ENCODE results near the gene DHRSX. TPM values are rescaled to one million over a fixed set of nuclear protein-coding genes. Genes with fewer than 3 reads are reported as not detected.

DHRSX gene
- total and polyA plus RNA-seq, 2 donors (not counting 3 experiments of a cell fraction or from before 2014, with no cell fraction given), result 27.1 to 37.7 TPM

DNA sequence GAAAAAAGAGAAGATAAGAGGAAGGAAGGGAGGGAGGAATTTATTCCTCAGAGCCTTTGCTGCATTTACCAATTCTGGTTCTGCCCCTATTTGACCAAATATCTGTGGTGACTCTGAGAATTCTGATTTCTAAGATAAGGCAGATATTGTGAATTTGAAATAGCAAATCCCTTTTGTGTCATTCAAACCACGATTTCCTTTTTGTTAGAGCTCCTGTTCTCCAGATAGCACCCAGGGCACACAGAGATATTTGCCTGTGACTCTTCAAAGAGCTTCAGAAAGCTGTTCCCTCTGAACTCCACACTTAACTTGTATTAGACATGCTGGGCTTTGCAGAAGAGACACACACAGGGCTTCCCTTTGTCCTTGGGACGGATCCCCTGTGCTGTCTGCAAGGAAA is 272.2 kb downstream of the DHRSX start:
- Histone ChIP-seq H4K20me1 (replicated peaks; ENCODE audit: control insufficient read depth, extremely low read depth, insufficient read depth, low read length) (no peaks in the 10 kb centered on the region), H3K4me1 (ENCODE audit: control insufficient read depth, extremely low read depth, insufficient read depth, low read length) (no peaks in the 10 kb centered on the region), H3K9me1 (replicated peaks; ENCODE audit: control insufficient read depth, extremely low read depth, insufficient read depth, low read length) (no peaks in the 10 kb centered on the region), H3K27ac (ENCODE audit: insufficient read depth, low read depth, low read length) (no peak overlapping the region), H3K4me3 (replicated peaks in 1 of 3; ENCODE audit: insufficient read depth in 1 of 3, low read depth in 1 of 3, low read length in 3 of 3) (no peak overlapping the region), H3K9me3 (replicated peaks; ENCODE audit: control insufficient read depth, insufficient read depth, low read length) (peaks cover 2% of the 10 kb centered on the region), H3K36me3 (ENCODE audit: control insufficient read depth in 2 of 2, extremely low read depth in 1 of 2, insufficient read depth in 2 of 2, low read length in 2 of 2) (no peaks in the 10 kb centered on the region), H3K4me2 (ENCODE audit: insufficient read depth, low read length) (no peak overlapping the region), H3K9ac (replicated peaks; ENCODE audit: extremely low read depth, insufficient read depth, low read length) (no peak overlapping the region), H2AFZ (ENCODE audit: low read depth, low read length) (no peak overlapping the region), H3K27me3 (ENCODE audit: control insufficient read depth in 2 of 2, insufficient read depth in 2 of 2, low read length in 2 of 2) (no peaks in the 10 kb centered on the region), H3K79me2 (ENCODE audit: control insufficient read depth, insufficient read depth, low read length) (no peaks in the 10 kb centered on the region)
- POLR2A ChIA-PET, result no interaction called here
- FAIRE-seq (no peak), DNase-seq (ENCODE audit: low read depth, low spot score) (no peak)
- CTCF ChIA-PET, result no interaction called here
- TF ChIP-seq POLR2A (IDR thresholded peaks at IDR 0.05; ENCODE audit: low read depth, low read length), result no peak
- dilution Hi-C loops (cut with MboI; ENCODE audit: extremely low pct_ligation_motif_present, low sequenced_read_pairs) (no loop called here), intact Hi-C loops (cut with micrococcal nuclease) (no loop called here)
- BruUV-seq (replicated peaks), result no TSS peak

DNA sequence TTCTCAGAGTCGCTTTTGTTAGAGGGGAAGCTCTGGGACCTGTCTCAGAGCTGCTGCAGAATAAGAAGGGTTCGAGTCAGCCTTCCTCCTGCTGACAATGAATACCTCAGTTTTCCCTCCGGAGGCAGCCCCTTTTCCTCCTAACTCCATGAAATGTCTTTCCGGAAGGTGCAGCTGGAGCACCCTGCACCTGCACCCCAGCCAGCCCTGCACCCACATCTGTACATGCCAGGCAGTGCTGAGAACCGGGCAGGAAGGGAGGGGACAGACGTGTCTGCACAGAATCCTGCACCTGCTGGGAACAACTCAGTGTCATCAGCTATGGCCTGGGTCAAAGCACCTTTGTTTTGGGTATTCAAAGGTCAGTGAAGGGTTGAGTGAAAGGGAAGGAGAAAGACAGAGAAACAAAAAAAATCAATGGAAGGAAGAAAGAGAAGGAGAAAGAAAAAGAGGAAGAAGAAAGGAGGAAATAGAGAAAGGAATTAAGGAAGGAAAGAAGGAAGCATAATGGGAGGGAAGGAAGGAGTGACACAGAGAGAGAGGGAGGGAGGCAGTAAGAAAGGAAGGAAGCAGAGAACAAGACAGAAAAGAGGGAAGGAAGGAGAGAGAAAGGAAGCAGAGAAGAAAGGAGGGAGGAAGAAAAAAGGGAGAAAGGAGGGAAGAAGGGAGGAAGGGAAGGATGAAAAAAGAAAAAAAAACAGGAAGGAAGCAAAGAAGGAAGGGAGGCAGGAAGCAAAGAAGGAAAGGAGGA is 273.7 kb downstream of the DHRSX start:
- no TSS peak for BruUV-seq (replicated peaks)
- Histone ChIP-seq H3K4me2 (ENCODE audit: insufficient read depth, low read length) (no peak overlapping the region), H3K79me2 (ENCODE audit: control insufficient read depth, insufficient read depth, low read length) (no peaks in the 10 kb centered on the region), H2AFZ (ENCODE audit: low read depth, low read length) (no peak overlapping the region), H3K4me1 (ENCODE audit: control insufficient read depth, extremely low read depth, insufficient read depth, low read length) (no peaks in the 10 kb centered on the region), H3K9me1 (replicated peaks; ENCODE audit: control insufficient read depth, extremely low read depth, insufficient read depth, low read length) (no peaks in the 10 kb centered on the region), H4K20me1 (replicated peaks; ENCODE audit: control insufficient read depth, extremely low read depth, insufficient read depth, low read length) (no peaks in the 10 kb centered on the region), H3K4me3 (replicated peaks in 1 of 3; ENCODE audit: insufficient read depth in 1 of 3, low read depth in 1 of 3, low read length in 3 of 3) (no peak overlapping the region), H3K36me3 (ENCODE audit: control insufficient read depth in 2 of 2, extremely low read depth in 1 of 2, insufficient read depth in 2 of 2, low read length in 2 of 2) (no peaks in the 10 kb centered on the region), H3K9ac (replicated peaks; ENCODE audit: extremely low read depth, insufficient read depth, low read length) (no peak overlapping the region), H3K9me3 (replicated peaks; ENCODE audit: control insufficient read depth, insufficient read depth, low read length) (peaks cover 2% of the 10 kb centered on the region), H3K27me3 (ENCODE audit: control insufficient read depth in 2 of 2, insufficient read depth in 2 of 2, low read length in 2 of 2) (no peaks in the 10 kb centered on the region), H3K27ac (ENCODE audit: insufficient read depth, low read depth, low read length) (no peak overlapping the region)
- ChIA-PET CTCF (no interaction called here), POLR2A (no interaction called here)
- no peak for FAIRE-seq
- TF ChIP-seq FOS (IDR thresholded peaks at IDR 0.05; ENCODE audit: borderline replicate concordance, insufficient read depth, low read length), result no peak
- TF ChIP-seq EZH2 (IDR thresholded peaks at IDR 0.05; ENCODE audit: borderline replicate concordance, low read depth, low read length, severe bottlenecking), result no peak
- no peak for TF ChIP-seq GATA2 (IDR thresholded peaks at IDR 0.05; ENCODE audit: insufficient read depth, insufficient read length, low read depth, low read length)
- TF ChIP-seq JUN (IDR thresholded peaks at IDR 0.05; ENCODE audit: borderline replicate concordance, insufficient read depth, insufficient read length, low read depth), result no peak
- no peak for TF ChIP-seq POLR2A (IDR thresholded peaks at IDR 0.05; ENCODE audit: low read depth, low read length)
- TF ChIP-seq MYC (IDR thresholded peaks at IDR 0.05; ENCODE audit: low read depth, low read length), result no peak
- TF ChIP-seq, protein P1, sequence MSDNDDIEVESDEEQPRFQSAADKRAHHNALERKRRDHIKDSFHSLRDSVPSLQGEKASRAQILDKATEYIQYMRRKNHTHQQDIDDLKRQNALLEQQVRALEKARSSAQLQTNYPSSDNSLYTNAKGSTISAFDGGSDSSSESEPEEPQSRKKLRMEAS (IDR thresholded peaks at IDR 0.05; ENCODE audit: insufficient read depth, insufficient read length), result no peak
- no peak for TF ChIP-seq POLR2AphosphoS5 (IDR thresholded peaks at IDR 0.05; ENCODE audit: insufficient read depth, low read depth, low read length)
- TF ChIP-seq, protein P2, sequence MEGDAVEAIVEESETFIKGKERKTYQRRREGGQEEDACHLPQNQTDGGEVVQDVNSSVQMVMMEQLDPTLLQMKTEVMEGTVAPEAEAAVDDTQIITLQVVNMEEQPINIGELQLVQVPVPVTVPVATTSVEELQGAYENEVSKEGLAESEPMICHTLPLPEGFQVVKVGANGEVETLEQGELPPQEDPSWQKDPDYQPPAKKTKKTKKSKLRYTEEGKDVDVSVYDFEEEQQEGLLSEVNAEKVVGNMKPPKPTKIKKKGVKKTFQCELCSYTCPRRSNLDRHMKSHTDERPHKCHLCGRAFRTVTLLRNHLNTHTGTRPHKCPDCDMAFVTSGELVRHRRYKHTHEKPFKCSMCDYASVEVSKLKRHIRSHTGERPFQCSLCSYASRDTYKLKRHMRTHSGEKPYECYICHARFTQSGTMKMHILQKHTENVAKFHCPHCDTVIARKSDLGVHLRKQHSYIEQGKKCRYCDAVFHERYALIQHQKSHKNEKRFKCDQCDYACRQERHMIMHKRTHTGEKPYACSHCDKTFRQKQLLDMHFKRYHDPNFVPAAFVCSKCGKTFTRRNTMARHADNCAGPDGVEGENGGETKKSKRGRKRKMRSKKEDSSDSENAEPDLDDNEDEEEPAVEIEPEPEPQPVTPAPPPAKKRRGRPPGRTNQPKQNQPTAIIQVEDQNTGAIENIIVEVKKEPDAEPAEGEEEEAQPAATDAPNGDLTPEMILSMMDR (IDR thresholded peaks at IDR 0.05; ENCODE audit: extremely low read depth in 1 of 2, insufficient read depth in 1 of 2, low read depth in 1 of 2, low read length in 2 of 2), result no peak
- intact Hi-C loops (cut with micrococcal nuclease) (no loop called here), dilution Hi-C loops (cut with MboI; ENCODE audit: extremely low pct_ligation_motif_present, low sequenced_read_pairs) (no loop called here)
- DNase-seq (ENCODE audit: low read depth, low spot score), result no peak

All from endothelial cell of umbilical vein (primary cell).